Right lung (tissue), 5 donors: ENCODE data around the gene MAP2K3. TPM values are rescaled to one million over a fixed set of nuclear protein-coding genes. Genes with fewer than 3 reads are reported as not detected.
"Not testable (repeated sequence)": the region's sequence is repeated elsewhere in the genome, so short reads cannot be mapped to it uniquely, and the experiment has no call there.

Experiments used
- DNase-seq, 2 donors: peaks; one replicate each; pipeline ENCODE4 v3.0.0-alpha.2; 2013
- polyA plus RNA-seq, 5 donors: library from polyadenylated mRNA; unstranded; fragments of 120-200 nt; gene quantifications; one replicate each; pipeline versions ENCODE4 v1.2.1 to v1.2.3, GENCODE V29; 2013; ENCODE audit warnings: inconsistent platforms in 1 of 5, low replicate concordance in 1 of 5; ENCODE audit not compliant: insufficient read length in 5 of 5, insufficient read depth in 1 of 5

MAP2K3 gene
- polyA plus RNA-seq, 5 donors: 19.1 to 30.8 (median 27.2) TPM

DNA sequence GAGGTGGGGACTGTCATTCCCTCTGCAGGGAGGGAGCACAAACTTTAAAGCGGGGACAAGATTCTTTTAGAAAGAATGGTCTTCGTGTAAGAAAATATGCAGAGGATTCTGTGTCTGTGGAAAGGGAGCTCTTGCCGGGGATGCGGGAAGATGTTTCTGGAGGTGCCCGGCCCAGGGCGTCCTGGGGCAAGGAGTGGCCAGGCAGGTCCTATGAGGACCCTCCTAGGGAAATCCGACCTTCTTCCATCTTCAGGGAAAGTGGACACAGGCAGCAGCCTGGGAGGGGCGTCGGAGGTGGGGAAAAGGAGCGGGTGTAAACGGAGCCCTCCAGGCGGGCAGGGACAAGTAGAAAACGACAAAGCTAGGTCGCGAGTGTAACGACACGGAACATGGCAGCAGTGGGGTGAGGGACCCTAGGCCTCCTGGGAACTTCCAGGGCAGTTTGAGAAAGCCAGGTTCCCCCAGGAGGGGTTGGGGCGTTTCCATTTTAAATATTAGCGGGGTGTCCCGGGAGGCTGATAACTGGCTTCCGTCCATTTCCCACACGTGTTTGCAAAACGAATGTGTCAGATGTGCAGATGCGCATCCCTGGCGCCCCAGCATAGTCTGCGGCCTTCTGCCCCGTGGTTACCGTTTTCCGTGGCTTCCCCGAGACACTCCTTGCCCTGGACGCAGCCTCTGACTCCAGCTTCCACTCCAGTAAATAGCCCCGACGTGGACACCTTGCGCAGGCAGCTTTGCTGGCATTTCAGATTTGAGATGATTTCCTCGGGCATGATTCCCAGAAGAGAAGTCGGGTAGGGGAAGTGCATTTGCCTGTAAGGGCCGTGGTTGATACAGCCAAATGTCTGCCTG is 39.0 kb downstream of the MAP2K3 start:
- DNase-seq: not testable (repeated sequence)

GRCh38 chr17:21324741-21325140 is 40.2 kb downstream of the MAP2K3 start:
- DNase-seq: not testable (repeated sequence)

DNA sequence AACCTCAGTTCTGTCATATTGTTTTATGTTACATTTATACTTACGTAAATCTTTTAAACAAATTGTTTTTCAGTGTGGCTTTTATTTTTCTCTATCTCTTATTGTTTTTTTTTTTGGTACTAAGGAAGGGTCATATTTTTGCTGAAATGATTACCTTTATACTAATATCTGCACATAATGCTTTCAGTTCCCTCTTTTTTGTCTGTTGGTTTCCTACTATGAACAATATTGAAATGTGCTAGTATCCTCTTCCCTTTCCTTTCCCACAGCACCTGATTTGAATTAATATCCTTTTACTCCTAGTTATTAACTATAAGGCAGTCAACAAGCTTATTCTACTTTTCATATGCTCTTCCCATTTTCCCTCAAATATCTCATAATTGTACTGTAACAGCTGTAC is 43.4 kb downstream of the MAP2K3 start:
- not testable (repeated sequence) for DNase-seq

DNA sequence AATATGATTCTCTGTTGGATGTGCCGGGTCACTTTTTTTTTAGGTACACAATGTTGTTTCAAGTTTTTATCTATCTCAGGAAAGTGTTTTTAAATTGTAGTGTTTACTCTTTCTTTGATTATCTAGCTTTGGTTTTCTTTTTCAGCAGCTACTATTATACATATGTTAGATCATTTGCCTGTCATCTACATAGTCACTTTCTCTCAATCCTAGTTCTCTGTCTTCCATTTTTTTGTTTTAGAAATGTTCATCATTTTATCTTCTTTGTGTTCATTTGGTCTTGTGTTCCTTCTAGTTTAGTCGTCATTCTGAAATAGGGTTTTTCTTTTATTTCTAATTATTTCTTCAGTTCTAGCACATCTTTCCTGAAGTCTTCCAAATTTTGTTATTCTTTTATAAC is 44.3 kb downstream of the MAP2K3 start:
- not testable (repeated sequence) for DNase-seq

DNA sequence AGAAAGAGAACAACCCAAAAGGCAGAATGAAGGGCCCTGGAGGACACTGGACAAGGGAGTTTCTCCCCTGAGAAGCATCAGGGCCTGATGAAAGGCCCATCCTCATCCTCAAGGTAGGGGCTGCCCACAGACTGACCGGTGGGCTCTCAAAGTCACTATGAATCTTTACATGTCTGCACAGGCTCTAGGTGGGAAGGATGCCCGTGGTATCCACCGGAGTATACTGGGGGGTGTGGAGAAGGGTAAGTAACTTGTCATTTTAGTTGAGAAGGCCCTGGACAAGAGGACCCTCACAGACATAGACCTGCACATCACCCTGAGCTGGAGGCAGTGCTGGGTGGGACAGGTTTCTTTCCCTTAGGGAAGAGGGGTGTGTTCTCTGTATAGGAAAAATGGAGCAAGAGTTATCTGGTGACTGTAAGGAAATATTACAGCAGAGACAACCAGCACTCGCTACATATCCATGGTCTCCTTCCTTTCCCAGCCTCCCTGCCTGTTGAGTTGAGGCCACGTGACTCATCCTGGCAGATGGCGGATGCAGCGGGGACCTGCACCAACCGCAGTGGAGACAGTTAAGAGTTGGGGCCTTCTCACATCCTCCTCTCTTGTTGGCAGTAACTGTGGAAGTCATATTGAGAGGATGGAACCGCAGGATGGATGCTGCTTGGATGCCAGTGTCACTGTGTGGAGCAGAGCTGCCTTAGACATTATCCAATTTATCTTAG is 46.1 kb downstream of the MAP2K3 start:
- no peak for DNase-seq

- not testable (repeated sequence) for DNase-seq
Measured at GRCh38 chr17:21336541-21337294, 52.2 kb downstream of the MAP2K3 start.

GRCh38 chr17:21337981-21338625 is 53.6 kb downstream of the MAP2K3 start:
- not testable (repeated sequence) for DNase-seq

DNA sequence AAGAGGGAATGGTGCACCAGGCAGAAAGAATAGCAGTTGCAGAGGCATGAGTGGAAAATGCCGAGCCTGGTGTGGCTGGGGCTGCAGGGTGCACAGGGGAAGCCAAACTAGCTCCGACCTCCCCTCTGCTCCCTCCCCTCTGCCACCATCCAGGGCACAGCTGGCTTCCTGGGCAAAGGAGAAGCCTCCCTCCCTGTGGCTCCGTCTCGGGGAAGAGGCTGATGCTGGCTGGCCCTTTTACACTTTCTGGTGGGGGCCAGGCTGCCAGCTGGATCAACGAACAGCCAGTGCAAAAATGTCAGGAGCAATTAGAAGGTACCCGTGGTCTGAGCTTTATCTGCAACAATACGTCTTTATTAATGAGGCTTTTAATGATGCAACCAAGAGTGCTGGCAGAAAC is 54.5 kb downstream of the MAP2K3 start:
- DNase-seq: no peak

GRCh38 chr17:21339571-21339970 is 55.1 kb downstream of the MAP2K3 start:
- not testable (repeated sequence) for DNase-seq

GRCh38 chr17:21340407-21340806 is 55.9 kb downstream of the MAP2K3 start:
- not testable (repeated sequence) for DNase-seq

DNA sequence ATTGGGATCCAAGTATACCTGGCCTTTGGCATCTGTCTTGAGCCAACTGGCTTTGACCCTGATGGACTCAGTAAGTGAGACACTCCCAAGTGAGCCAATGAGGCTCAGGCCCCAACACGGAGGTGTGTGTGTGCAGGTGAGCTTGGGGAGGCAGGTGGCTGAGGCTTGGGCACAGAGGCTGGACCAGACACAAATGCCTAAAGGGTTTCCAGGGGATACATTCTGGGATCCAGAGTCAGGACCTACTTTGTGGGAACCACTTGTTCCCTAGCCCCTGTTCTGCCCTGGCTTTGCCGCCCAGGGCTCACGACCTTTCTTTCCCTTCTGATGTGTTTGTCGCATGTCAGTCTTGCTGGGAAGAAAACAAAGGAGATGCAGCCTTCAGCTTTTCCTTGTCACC is 56.8 kb downstream of the MAP2K3 start:
- DNase-seq: not testable (repeated sequence)

DNA sequence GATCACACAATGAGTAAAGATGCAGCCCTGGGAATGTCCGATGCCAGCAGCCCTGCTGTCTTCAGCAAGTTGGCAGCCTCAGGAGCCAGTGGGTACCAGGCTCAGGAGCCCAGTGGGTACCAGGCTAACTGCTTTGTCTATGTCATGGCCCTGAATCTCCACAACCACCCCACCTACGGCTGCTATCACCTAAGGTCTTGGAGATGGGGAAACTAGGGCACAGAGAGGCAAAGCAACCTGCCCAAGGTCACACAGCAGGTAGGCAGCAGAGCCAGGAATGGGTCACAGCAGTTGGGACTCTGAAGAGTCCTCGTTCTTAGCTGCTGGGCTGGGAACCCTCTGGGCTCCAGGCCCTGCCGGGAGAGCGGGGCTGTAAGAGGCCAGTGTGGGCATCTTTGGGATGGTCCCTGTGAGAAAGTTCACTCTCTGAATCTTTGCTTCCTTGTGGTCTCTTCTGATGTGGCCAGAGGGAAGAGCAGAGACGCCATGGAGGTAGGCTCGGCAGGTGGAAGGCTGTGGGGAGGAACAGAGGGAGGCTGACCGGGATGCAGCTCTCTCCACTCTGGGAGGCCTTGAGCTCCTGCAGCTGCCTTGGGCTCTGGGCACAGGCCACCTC is 57.5 kb downstream of the MAP2K3 start:
- DNase-seq: not testable (repeated sequence)

DNA sequence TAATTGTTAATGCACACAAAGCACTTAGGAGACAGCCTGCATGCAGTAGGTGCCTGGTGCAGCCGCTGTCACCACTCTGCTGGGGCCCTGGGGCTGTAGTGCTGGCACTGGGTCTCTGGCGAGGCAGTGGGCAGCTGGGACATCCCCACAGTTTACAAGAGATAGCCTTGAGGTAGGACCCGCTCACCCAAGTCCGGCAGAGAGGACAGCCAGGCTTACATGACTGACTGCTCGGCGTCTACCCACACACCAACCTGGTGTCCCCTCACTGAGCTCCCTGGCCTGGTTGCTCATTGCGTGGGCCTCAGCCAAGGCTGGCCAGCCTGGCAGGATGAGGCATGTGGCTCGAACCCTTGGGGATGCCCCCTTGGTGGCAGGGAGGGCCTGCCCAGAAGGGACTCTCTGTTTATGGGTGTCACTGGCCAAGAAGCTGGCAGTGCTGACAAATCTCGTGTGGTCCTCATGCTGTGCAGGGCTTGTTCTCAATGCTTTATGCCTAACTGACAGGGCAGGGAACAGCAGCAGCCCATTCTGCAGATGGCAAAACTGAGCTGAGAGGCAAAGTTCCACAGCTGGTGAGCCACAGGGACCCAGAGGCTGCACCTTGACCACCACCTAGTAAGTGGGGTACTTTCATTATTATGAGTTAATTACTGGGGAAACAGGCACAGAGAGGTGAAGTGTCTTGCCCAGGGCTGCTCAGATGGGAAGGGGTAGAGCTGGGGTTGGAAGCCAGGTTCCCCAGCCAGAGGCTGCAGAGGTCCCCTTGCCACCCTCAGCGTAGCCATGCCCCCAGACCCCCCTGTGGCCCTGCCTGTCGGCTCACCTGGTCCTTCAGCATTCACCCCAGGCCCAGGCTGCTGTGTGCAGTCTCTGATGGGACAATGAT is 58.8 kb downstream of the MAP2K3 start:
- not testable (repeated sequence) for DNase-seq

GRCh38 chr17:21344801-21345200 is 60.3 kb downstream of the MAP2K3 start:
- DNase-seq: not testable (repeated sequence)

- no peak for DNase-seq
Measured at GRCh38 chr17:21345236-21345635, 60.7 kb downstream of the MAP2K3 start.

- DNase-seq: not testable (repeated sequence)
Measured at GRCh38 chr17:21346107-21346506, 61.6 kb downstream of the MAP2K3 start.

GRCh38 chr17:21346651-21347250 is 62.2 kb downstream of the MAP2K3 start:
- not testable (repeated sequence) for DNase-seq

- DNase-seq: not testable (repeated sequence)
Measured at GRCh38 chr17:21347660-21348059, 63.1 kb downstream of the MAP2K3 start.

DNA sequence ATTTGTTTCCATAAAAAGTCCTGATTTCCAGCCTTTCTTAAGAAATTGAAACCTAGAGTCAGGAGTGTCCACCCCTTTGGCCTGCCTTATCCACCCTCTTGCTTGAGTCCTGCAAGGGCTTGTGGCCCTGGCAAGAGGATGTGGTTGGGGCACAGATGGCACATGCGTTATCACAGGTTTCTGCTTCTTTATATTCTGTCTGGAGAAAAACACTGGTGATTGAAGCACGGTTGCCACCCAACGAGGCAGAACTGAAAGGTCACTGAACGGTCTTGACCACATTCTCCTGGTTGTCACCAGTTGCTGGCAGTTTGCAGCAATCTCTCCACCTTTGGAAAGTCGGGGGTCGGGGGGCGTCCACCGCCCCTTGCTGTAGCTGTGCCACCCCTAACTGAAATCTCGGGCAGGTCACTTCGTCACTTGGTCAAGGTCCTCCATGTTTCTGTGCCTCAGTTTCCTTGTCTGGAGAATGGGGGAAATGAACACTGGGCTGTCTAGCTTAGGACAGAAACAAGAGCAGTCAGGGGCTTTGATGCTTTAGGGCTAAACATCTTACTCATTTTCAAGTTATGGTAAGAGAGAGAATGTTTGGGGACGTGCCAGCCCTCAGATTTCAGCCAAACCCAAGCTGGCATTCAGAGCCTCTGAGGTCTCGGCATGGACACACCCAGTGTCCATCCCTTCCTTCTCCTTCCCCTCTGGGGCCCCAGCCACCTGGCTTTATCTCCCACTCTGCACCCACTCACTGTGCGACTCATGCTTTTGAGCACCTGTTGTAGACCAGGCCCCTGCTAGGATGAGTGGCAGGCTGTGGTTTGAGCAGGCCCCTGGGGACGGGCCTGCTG is 63.8 kb downstream of the MAP2K3 start:
- not testable (repeated sequence) for DNase-seq
